Astrocyte (in vitro differentiated cells and primary cell): ENCODE data around the gene NRF1. TPM values are rescaled to one million over a fixed set of nuclear protein-coding genes. Genes with fewer than 3 reads are reported as not detected.
A peak's percentile ranks its signal among the peaks of the same experiment; 100 is the strongest.

Source experiments
- DNase-seq: peaks from one replicate; pipeline ENCODE4 v3.0.0-alpha.2; 2010; ENCODE audit warnings: low read depth
- FAIRE-seq: peaks from 2 replicates; lab custom pipeline; 2011; peaks lifted over from hg19 to GRCh38; lab: Jason Lieb, UNC
- H2AFZ ChIP-seq: 2 replicates; pipeline ENCODE4 v1.6.0; 2012; ENCODE audit warnings: low read depth, low read length, inconsistent platforms
- H3K27ac ChIP-seq: 2 replicates; pipeline ENCODE4 v1.5.1; 2011; ENCODE audit warnings: low read depth, low read length, inconsistent platforms
- H3K27me3 ChIP-seq: 2 replicates; pipeline ENCODE4 v1.6.0; 2011; ENCODE audit warnings: low read length, inconsistent platforms; ENCODE audit not compliant: insufficient read depth
- H3K36me3 ChIP-seq: 2 replicates; pipeline ENCODE4 v1.5.1; 2011; ENCODE audit warnings: low read length, inconsistent platforms; ENCODE audit not compliant: insufficient read depth
- H3K4me1 ChIP-seq: 2 replicates; pipeline ENCODE4 v1.5.1; 2011; ENCODE audit warnings: low read length, inconsistent platforms; ENCODE audit not compliant: insufficient read depth
- H3K4me2 ChIP-seq: 2 replicates; pipeline ENCODE4 v1.6.0; 2012; ENCODE audit warnings: low read length, inconsistent platforms
- H3K4me3 ChIP-seq: 2 replicates; pipeline ENCODE4 v1.5.1; 2011; ENCODE audit warnings: low read depth, mild to moderate bottlenecking, low read length, inconsistent platforms; ENCODE audit not compliant: insufficient read depth
- H3K79me2 ChIP-seq: 2 replicates; pipeline ENCODE4 v1.6.0; 2012; ENCODE audit warnings: mild to moderate bottlenecking, low read length, inconsistent platforms; ENCODE audit not compliant: insufficient read depth
- H3K9ac ChIP-seq: 2 replicates; pipeline ENCODE4 v1.6.0; 2012; ENCODE audit warnings: mild to moderate bottlenecking, low read length, inconsistent platforms
- H3K9me3 ChIP-seq: 2 replicates; pipeline ENCODE4 v1.5.1; 2012; ENCODE audit warnings: low read depth, mild to moderate bottlenecking, low read length, inconsistent platforms; ENCODE audit not compliant: insufficient read depth
- H4K20me1 ChIP-seq: 2 replicates; pipeline ENCODE4 v1.6.0; 2012; ENCODE audit warnings: low read length, inconsistent platforms; ENCODE audit not compliant: insufficient read depth
- H3K27ac Mint-ChIP-seq: one replicate; pipeline ENCODE4 v1.8.0; 2021; ENCODE audit warnings: mild to moderate bottlenecking, mixed read lengths; ENCODE audit not compliant: unreplicated experiment
- H3K27me3 Mint-ChIP-seq: one replicate; pipeline ENCODE4 v1.8.0; 2021; ENCODE audit warnings: low read depth, mixed read lengths; ENCODE audit not compliant: unreplicated experiment
- H3K36me3 Mint-ChIP-seq: one replicate; pipeline ENCODE4 v1.8.0; 2021; ENCODE audit warnings: low read depth, mixed read lengths; ENCODE audit not compliant: unreplicated experiment
- H3K4me1 Mint-ChIP-seq: one replicate; pipeline ENCODE4 v1.8.0; 2021; ENCODE audit warnings: low read depth, mixed read lengths; ENCODE audit not compliant: unreplicated experiment
- H3K4me3 Mint-ChIP-seq: one replicate; pipeline ENCODE4 v1.8.0; 2021; ENCODE audit warnings: mild to moderate bottlenecking, moderate library complexity, mixed read lengths; ENCODE audit not compliant: unreplicated experiment
- H3K9me3 Mint-ChIP-seq: one replicate; pipeline ENCODE4 v1.8.0; 2021; ENCODE audit warnings: mild to moderate bottlenecking, mixed read lengths; ENCODE audit not compliant: unreplicated experiment
- CTCF ChIP-seq: IDR thresholded peaks from 2 replicates; pipeline ENCODE4 v1.5.1; 2011; ENCODE audit warnings: low read depth, mild to moderate bottlenecking, inconsistent platforms, low read length, moderate library complexity; ENCODE audit not compliant: insufficient read depth
- EZH2 ChIP-seq: IDR thresholded peaks from 2 replicates; pipeline ENCODE4 v1.6.1; 2012; ENCODE audit warnings: mild to moderate bottlenecking, low read length, inconsistent platforms; ENCODE audit not compliant: insufficient read depth
- total RNA-seq: library from RNA; stranded (reverse); gene quantifications from 2 replicates; pipeline ENCODE4 v1.2.1, GENCODE V29; 2021

Gene NRF1
- total RNA-seq, 1 donor from 2014 or later: 12.7 TPM

GRCh38 chr7:129728875-129729467 lies 117.5 kb downstream of the NRF1 start:
- Histone ChIP-seq H3K36me3 (peaks cover 17% of the 10 kb centered on the region), H3K9me3 (no peaks in the 10 kb centered on the region), H2AFZ (no peak overlapping the region), H3K27me3 (no peaks in the 10 kb centered on the region), H3K4me3 (no peak overlapping the region), H3K79me2 (no peaks in the 10 kb centered on the region), H3K4me2 (no peak overlapping the region), H3K27ac (no peak overlapping the region), H3K9ac (no peak overlapping the region), H3K4me1 (no peaks in the 10 kb centered on the region), H4K20me1 (no peaks in the 10 kb centered on the region)
- H3K36me3 Mint-ChIP-seq: peaks cover 26% of the 10 kb centered on the region
- TF ChIP-seq EZH2: no peak
- TF ChIP-seq CTCF: no peak
- no peaks in the 10 kb centered on the region for H3K27me3 Mint-ChIP-seq
- H3K4me3 Mint-ChIP-seq: peak overlapping the region; percentile 11
- H3K4me1 Mint-ChIP-seq: no peaks in the 10 kb centered on the region
- FAIRE-seq: no peak
- no peak for DNase-seq
- H3K27ac Mint-ChIP-seq: no peak overlapping the region
- H3K9me3 Mint-ChIP-seq: no peaks in the 10 kb centered on the region

GRCh38 chr7:129729511-129729910 lies 118.0 kb downstream of the NRF1 start:
- Histone ChIP-seq H3K9ac (no peak overlapping the region), H3K36me3 (peaks cover 11% of the 10 kb centered on the region), H3K79me2 (no peaks in the 10 kb centered on the region), H3K27ac (no peak overlapping the region), H2AFZ (no peak overlapping the region), H3K4me3 (no peak overlapping the region), H3K4me2 (no peak overlapping the region), H4K20me1 (no peaks in the 10 kb centered on the region), H3K27me3 (no peaks in the 10 kb centered on the region), H3K4me1 (no peaks in the 10 kb centered on the region), H3K9me3 (no peaks in the 10 kb centered on the region)
- Mint-ChIP-seq H3K4me3 (peak overlapping the region; percentile 11), H3K36me3 (peaks cover 24% of the 10 kb centered on the region), H3K27ac (no peak overlapping the region), H3K9me3 (no peaks in the 10 kb centered on the region), H3K4me1 (no peaks in the 10 kb centered on the region), H3K27me3 (no peaks in the 10 kb centered on the region)
- DNase-seq: no peak
- no peak for FAIRE-seq
- TF ChIP-seq EZH2: no peak
- TF ChIP-seq CTCF: no peak

- DNase-seq (no peak), FAIRE-seq (no peak)
- Mint-ChIP-seq H3K27ac (no peak overlapping the region), H3K4me1 (no peaks in the 10 kb centered on the region), H3K27me3 (no peaks in the 10 kb centered on the region), H3K4me3 (no peak overlapping the region), H3K36me3 (peaks cover 21% of the 10 kb centered on the region), H3K9me3 (no peaks in the 10 kb centered on the region)
- H3K27ac ChIP-seq: no peak overlapping the region
- H3K27me3 ChIP-seq: no peaks in the 10 kb centered on the region
- H3K4me2 ChIP-seq: no peak overlapping the region
- no peaks in the 10 kb centered on the region for H4K20me1 ChIP-seq
- no peaks in the 10 kb centered on the region for H3K79me2 ChIP-seq
- peaks cover 11% of the 10 kb centered on the region for H3K36me3 ChIP-seq
- no peak overlapping the region for H3K4me3 ChIP-seq
- no peak overlapping the region for H2AFZ ChIP-seq
- H3K4me1 ChIP-seq: no peaks in the 10 kb centered on the region
- H3K9ac ChIP-seq: no peak overlapping the region
- no peaks in the 10 kb centered on the region for H3K9me3 ChIP-seq
- TF ChIP-seq EZH2 (no peak), CTCF (no peak)
Observed at GRCh38 chr7:129730159-129730558, 118.6 kb downstream of the NRF1 start.
